ENCODE data around the gene COX7A2.

DNA sequence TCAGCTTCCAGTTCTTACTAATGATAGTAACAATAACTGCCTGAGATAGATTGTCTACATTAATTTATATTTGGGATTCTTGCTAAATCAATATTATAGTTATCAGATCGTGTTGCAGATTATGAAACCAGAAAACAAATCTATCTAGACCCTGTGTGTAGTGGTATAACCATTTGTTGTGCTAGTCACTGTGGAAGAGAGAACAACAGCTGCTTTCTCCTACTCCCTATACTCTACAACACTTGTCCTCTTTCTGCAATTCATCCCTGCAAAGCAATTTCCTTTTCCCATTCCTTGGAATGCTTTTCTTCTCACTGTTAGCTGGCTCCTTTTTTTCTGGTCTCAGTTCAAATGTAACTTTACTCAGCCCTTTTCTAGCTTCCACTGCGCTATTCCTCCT is 8.3 kb downstream of the COX7A2 start:
- TF ChIP-seq RAD21 (IDR thresholded peaks at IDR 0.05; ENCODE audit: low read length): no peak
- TF ChIP-seq NFE2L2 (IDR thresholded peaks at IDR 0.05; ENCODE audit: low read depth, low read length): no peak
- no peak for TF ChIP-seq RFX5 (IDR thresholded peaks at IDR 0.05; ENCODE audit: low read depth, low read length)
- no peak for TF ChIP-seq CTCF (conservative IDR thresholded peaks at IDR 0.05; ENCODE audit: low read depth, low read length)
- no peak for TF ChIP-seq SMC3 (IDR thresholded peaks at IDR 0.05; ENCODE audit: low read depth, low read length)
- no peak for TF ChIP-seq POLR2A (IDR thresholded peaks at IDR 0.05; ENCODE audit: low read depth, low read length)
- TF ChIP-seq BHLHE40 (IDR thresholded peaks at IDR 0.05; ENCODE audit: low read depth, low read length): no peak
- no peak for TF ChIP-seq MXI1 (IDR thresholded peaks at IDR 0.05; ENCODE audit: borderline replicate concordance, low read depth, low read length)
- TF ChIP-seq, protein P1, sequence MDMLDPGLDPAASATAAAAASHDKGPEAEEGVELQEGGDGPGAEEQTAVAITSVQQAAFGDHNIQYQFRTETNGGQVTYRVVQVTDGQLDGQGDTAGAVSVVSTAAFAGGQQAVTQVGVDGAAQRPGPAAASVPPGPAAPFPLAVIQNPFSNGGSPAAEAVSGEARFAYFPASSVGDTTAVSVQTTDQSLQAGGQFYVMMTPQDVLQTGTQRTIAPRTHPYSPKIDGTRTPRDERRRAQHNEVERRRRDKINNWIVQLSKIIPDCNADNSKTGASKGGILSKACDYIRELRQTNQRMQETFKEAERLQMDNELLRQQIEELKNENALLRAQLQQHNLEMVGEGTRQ (IDR thresholded peaks at IDR 0.05; ENCODE audit: low read depth, low read length): no peak
- TF ChIP-seq MAFK (IDR thresholded peaks at IDR 0.05; ENCODE audit: low read depth, low read length): no peak
